Measurements from ENCODE around the gene NOVA2. TPM values are rescaled to one million over a fixed set of nuclear protein-coding genes. Genes with fewer than 3 reads are reported as not detected.

The NOVA2 gene
- total and polyA plus RNA-seq, 9 of the 15 experiments (the other 6 are each of a cell fraction or from before 2014, with no cell fraction given): not detected

DNA sequence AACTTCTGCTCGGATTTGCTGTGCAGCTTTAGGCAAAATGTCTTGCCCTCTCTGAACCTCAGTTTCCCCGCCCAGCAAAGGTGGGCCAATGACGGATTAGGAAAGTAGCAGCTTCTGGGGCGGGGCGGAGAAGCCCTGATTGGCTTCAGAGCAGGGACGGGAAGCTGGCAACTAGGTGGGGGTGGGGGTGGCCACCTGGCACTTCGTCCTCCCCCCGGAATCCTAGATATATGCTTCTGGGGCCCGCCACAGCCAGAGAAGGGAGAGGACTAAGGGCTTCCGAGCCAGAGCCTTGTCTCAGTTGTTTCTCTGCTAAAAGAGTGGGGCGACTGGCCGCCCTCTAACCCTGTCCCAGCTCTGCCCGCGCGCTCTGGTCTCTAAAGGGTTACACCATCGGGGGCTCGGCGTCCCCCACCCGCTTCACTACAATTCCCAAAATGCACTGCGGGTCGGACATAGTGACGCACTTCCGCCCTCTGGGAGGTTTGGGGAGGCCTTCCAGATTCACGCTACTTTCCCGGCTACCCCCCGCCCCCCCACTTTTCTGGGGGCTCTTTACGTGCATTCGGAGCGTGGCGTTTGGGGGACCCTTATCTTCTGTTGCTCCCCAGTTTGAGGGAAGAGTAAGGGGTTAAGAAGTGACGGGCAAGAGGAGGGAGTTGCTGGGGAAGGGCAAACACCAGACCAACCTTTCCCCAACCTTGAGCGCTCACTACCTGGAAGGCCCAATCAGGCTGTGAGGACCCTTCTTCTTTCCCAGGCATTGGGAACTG is 87.1 kb downstream of the NOVA2 start (continued):
- TF ChIP-seq, protein P1, sequence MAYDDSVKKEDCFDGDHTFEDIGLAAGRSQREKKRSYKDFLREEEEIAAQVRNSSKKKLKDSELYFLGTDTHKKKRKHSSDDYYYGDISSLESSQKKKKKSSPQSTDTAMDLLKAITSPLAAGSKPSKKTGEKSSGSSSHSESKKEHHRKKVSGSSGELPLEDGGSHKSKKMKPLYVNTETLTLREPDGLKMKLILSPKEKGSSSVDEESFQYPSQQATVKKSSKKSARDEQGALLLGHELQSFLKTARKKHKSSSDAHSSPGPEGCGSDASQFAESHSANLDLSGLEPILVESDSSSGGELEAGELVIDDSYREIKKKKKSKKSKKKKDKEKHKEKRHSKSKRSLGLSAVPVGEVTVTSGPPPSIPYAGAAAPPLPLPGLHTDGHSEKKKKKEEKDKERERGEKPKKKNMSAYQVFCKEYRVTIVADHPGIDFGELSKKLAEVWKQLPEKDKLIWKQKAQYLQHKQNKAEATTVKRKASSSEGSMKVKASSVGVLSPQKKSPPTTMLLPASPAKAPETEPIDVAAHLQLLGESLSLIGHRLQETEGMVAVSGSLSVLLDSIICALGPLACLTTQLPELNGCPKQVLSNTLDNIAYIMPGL (CRISPR knock-in tag; IDR thresholded peaks at IDR 0.05): no peak
- no peak for TF ChIP-seq MTA2 (IDR thresholded peaks at IDR 0.05; ENCODE audit: low read depth)
- no peak for TF ChIP-seq SRF (CRISPR knock-in tag; IDR thresholded peaks at IDR 0.05)
- TF ChIP-seq ZNF445 (CRISPR knock-in tag; IDR thresholded peaks at IDR 0.05; ENCODE audit: low read depth): no peak
- no peak for TF ChIP-seq GATA2 (CRISPR knock-in tag; IDR thresholded peaks at IDR 0.05)
- peak; percentile 87 for TF ChIP-seq XRCC5 (IDR thresholded peaks at IDR 0.05; ENCODE audit: low read depth, low read length)
- peak; percentile 56 for TF ChIP-seq PHF20 (IDR thresholded peaks at IDR 0.05; ENCODE audit: partially characterized antibody)
- TF ChIP-seq NCOA4 (IDR thresholded peaks at IDR 0.05; ENCODE audit: partially characterized antibody): no peak
- no peak for TF ChIP-seq BRF1 (IDR thresholded peaks at IDR 0.05; ENCODE audit: borderline replicate concordance, extremely low read depth, insufficient read length)
- TF ChIP-seq, protein P2, sequence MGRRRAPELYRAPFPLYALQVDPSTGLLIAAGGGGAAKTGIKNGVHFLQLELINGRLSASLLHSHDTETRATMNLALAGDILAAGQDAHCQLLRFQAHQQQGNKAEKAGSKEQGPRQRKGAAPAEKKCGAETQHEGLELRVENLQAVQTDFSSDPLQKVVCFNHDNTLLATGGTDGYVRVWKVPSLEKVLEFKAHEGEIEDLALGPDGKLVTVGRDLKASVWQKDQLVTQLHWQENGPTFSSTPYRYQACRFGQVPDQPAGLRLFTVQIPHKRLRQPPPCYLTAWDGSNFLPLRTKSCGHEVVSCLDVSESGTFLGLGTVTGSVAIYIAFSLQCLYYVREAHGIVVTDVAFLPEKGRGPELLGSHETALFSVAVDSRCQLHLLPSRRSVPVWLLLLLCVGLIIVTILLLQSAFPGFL (CRISPR knock-in tag; IDR thresholded peaks at IDR 0.05): no peak
- TF ChIP-seq MED1 (CRISPR knock-in tag; IDR thresholded peaks at IDR 0.05; ENCODE audit: borderline replicate concordance): no peak
- TF ChIP-seq EZH2 (IDR thresholded peaks at IDR 0.05; ENCODE audit: borderline replicate concordance, low read depth, low read length): no peak
- TF ChIP-seq PYGO2 (tag; IDR thresholded peaks at IDR 0.05): peak; percentile 3; the same call in 1 of the 2 replicates
- TF ChIP-seq, protein P3, sequence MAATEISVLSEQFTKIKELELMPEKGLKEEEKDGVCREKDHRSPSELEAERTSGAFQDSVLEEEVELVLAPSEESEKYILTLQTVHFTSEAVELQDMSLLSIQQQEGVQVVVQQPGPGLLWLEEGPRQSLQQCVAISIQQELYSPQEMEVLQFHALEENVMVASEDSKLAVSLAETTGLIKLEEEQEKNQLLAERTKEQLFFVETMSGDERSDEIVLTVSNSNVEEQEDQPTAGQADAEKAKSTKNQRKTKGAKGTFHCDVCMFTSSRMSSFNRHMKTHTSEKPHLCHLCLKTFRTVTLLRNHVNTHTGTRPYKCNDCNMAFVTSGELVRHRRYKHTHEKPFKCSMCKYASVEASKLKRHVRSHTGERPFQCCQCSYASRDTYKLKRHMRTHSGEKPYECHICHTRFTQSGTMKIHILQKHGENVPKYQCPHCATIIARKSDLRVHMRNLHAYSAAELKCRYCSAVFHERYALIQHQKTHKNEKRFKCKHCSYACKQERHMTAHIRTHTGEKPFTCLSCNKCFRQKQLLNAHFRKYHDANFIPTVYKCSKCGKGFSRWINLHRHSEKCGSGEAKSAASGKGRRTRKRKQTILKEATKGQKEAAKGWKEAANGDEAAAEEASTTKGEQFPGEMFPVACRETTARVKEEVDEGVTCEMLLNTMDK (IDR thresholded peaks at IDR 0.05; ENCODE audit: borderline replicate concordance, insufficient read depth, low read depth, low read length, poor library complexity, severe bottlenecking): no peak
- TF ChIP-seq, protein P4, sequence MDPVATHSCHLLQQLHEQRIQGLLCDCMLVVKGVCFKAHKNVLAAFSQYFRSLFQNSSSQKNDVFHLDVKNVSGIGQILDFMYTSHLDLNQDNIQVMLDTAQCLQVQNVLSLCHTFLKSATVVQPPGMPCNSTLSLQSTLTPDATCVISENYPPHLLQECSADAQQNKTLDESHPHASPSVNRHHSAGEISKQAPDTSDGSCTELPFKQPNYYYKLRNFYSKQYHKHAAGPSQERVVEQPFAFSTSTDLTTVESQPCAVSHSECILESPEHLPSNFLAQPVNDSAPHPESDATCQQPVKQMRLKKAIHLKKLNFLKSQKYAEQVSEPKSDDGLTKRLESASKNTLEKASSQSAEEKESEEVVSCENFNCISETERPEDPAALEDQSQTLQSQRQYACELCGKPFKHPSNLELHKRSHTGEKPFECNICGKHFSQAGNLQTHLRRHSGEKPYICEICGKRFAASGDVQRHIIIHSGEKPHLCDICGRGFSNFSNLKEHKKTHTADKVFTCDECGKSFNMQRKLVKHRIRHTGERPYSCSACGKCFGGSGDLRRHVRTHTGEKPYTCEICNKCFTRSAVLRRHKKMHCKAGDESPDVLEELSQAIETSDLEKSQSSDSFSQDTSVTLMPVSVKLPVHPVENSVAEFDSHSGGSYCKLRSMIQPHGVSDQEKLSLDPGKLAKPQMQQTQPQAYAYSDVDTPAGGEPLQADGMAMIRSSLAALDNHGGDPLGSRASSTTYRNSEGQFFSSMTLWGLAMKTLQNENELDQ (CRISPR knock-in tag; IDR thresholded peaks at IDR 0.05; ENCODE audit: borderline replicate concordance): no peak
- TF ChIP-seq KLF10 (CRISPR knock-in tag; IDR thresholded peaks at IDR 0.05): no peak
- no peak for TF ChIP-seq ARID1B (IDR thresholded peaks at IDR 0.05)
- no peak; the same call in none of the 2 replicates for TF ChIP-seq CEBPB (tag; IDR thresholded peaks at IDR 0.05)
- no peak for TF ChIP-seq ZNF324 (CRISPR knock-in tag; IDR thresholded peaks at IDR 0.05)
- TF ChIP-seq CSDE1 (IDR thresholded peaks at IDR 0.05): no peak
